CD14-positive monocyte (primary cell): ENCODE results near the gene DCPS. TPM values are rescaled to one million over a fixed set of nuclear protein-coding genes. Genes with fewer than 3 reads are reported as not detected.
A peak's percentile ranks its signal among the peaks of the same experiment; 100 is the strongest.

Experiments
- DNase-seq, 3 donors: peaks; one replicate each; pipeline ENCODE4 v3.0.0-alpha.2; 2011 to 2022
- H2AFZ ChIP-seq: 2 replicates; pipeline ENCODE4 v1.6.0; 2012; ENCODE audit warnings: mild to moderate bottlenecking, low read depth, low read length, inconsistent platforms; ENCODE audit not compliant: insufficient read depth, poor library complexity, severe bottlenecking
- H3K27ac ChIP-seq, 2 donors: 1 replicate in 1 of 2; 2 replicates in 1 of 2; pipeline ENCODE4 v1.5.1; 2012 to 2013; ENCODE audit warnings: low read length in 2 of 2, control low read depth in 1 of 2, inconsistent platforms in 1 of 2, low read depth in 1 of 2, mild to moderate bottlenecking in 1 of 2
- H3K27me3 ChIP-seq, 2 donors: one replicate each; pipeline versions ENCODE4 v1.6.0 to v1.6.1; 2011 to 2013; ENCODE audit warnings: low read length in 2 of 2; ENCODE audit not compliant: control insufficient read depth in 2 of 2, insufficient read depth in 2 of 2
- H3K36me3 ChIP-seq, 2 donors: replicated peaks in 1 of 2; 1 replicate in 1 of 2; 2 replicates in 1 of 2; pipeline versions ENCODE4 v1.5.1 to v1.6.1; 2012 to 2013; ENCODE audit warnings: low read length in 2 of 2, control low read depth in 1 of 2, inconsistent platforms in 1 of 2, mild to moderate bottlenecking in 1 of 2; ENCODE audit not compliant: insufficient read depth in 2 of 2, control insufficient read depth in 1 of 2
- H3K4me1 ChIP-seq, 2 donors: 1 replicate in 1 of 2; 2 replicates in 1 of 2; pipeline versions ENCODE4 v1.5.1 to v1.6.1; 2012 to 2013; ENCODE audit warnings: low read length in 2 of 2, control low read depth in 1 of 2, inconsistent platforms in 1 of 2, mild to moderate bottlenecking in 1 of 2, moderate library complexity in 1 of 2; ENCODE audit not compliant: insufficient read depth in 2 of 2, control insufficient read depth in 1 of 2
- H3K4me2 ChIP-seq: replicated peaks from 2 replicates; pipeline ENCODE3; 2012; ENCODE audit warnings: low read length, moderate library complexity, mild to moderate bottlenecking; ENCODE audit not compliant: poor library complexity, severe bottlenecking; ENCODE audit errors: extremely low read depth
- H3K4me3 ChIP-seq, 3 experiments: fragments of 200-600 bp in 1 of 3; sonication (generic) in 1 of 3; replicated peaks in 1 of 3; 1 replicate in 2 of 3; 2 replicates in 1 of 3; pipeline ENCODE4 v1.5.1; 2011 to 2013; ENCODE audit warnings: low read length in 3 of 3, mild to moderate bottlenecking in 3 of 3, control low read depth in 2 of 3, low read depth in 2 of 3, inconsistent platforms in 1 of 3, moderate library complexity in 1 of 3
- H3K79me2 ChIP-seq: 2 replicates; pipeline ENCODE4 v1.6.0; 2012; ENCODE audit warnings: mild to moderate bottlenecking, control low read depth, inconsistent platforms, low read length, moderate library complexity; ENCODE audit not compliant: insufficient read depth
- H3K9ac ChIP-seq: 2 replicates; pipeline ENCODE4 v1.6.0; 2017; ENCODE audit warnings: low read length, mild to moderate bottlenecking; ENCODE audit not compliant: insufficient read depth, poor library complexity, severe bottlenecking
- H3K9me3 ChIP-seq, 2 donors: replicated peaks in 1 of 2; 1 replicate in 1 of 2; 2 replicates in 1 of 2; pipeline versions ENCODE4 v1.5.1 to v1.6.1; 2012 to 2013; ENCODE audit warnings: low read length in 2 of 2, control low read depth in 1 of 2; ENCODE audit not compliant: control insufficient read depth in 1 of 2, insufficient read depth in 1 of 2
- H4K20me1 ChIP-seq: 2 replicates; pipeline ENCODE4 v1.6.0; 2012; ENCODE audit warnings: mild to moderate bottlenecking, low read length, control low read depth, moderate library complexity; ENCODE audit not compliant: insufficient read depth
- H3K27ac Mint-ChIP-seq, 7 donors: one replicate each; pipeline ENCODE4 v1.8.0; 2020; ENCODE audit warnings: mild to moderate bottlenecking in 7 of 7, mixed read lengths in 7 of 7, moderate library complexity in 6 of 7, inconsistent platforms in 2 of 7
- H3K27me3 Mint-ChIP-seq, 3 donors: one replicate each; pipeline ENCODE4 v1.8.0; 2021 to 2022; ENCODE audit warnings: low read depth in 3 of 3, mild to moderate bottlenecking in 3 of 3, mixed read lengths in 3 of 3, moderate library complexity in 3 of 3, inconsistent platforms in 1 of 3
- H3K36me3 Mint-ChIP-seq, 2 donors: one replicate each; pipeline ENCODE4 v1.8.0; 2020; ENCODE audit warnings: mixed read lengths in 2 of 2, inconsistent platforms in 1 of 2, mild to moderate bottlenecking in 1 of 2
- H3K4me1 Mint-ChIP-seq: one replicate; pipeline ENCODE4 v1.8.0; 2020; ENCODE audit warnings: mild to moderate bottlenecking, mixed read lengths
- H3K4me3 Mint-ChIP-seq, 2 donors: one replicate each; pipeline ENCODE4 v1.8.0; 2020; ENCODE audit warnings: mild to moderate bottlenecking in 2 of 2, mixed read lengths in 2 of 2, moderate library complexity in 1 of 2
- H3K9me3 Mint-ChIP-seq, 7 donors: one replicate each; pipeline ENCODE4 v1.8.0; 2020 to 2022; ENCODE audit warnings: mixed read lengths in 7 of 7, mild to moderate bottlenecking in 6 of 7, moderate library complexity in 6 of 7, inconsistent platforms in 2 of 7
- CTCF ChIP-seq: fragments of 200-600 bp; IDR thresholded peaks from one replicate; pipeline ENCODE4 v1.8.0; 2022; ENCODE audit warnings: antibody characterized with exemption, mild to moderate bottlenecking
- WGBS: methylation state at CpG from one replicate; pipeline ENCODE4 v1.1.5; 2013; ENCODE audit warnings: missing lambda C conversion rate; ENCODE audit not compliant: insufficient coverage; 5-methylcytosine and 5-hydroxymethylcytosine counted together
- intact Hi-C, 2 donors: fragments of 100-400 bp; cut with micrococcal nuclease; formaldehyde crosslinking; loops; one replicate each; pipeline versions ENCODE4 v1.15.0 to v1.15.1; 2023
- polyA plus RNA-seq, 3 donors: library from polyadenylated mRNA; depleted of rRNA in 1 of 3; unstranded in 2 of 3; stranded (reverse) in 1 of 3; fragments of 300-500 nt in 2 of 3; fragments of >200 nt in 1 of 3; fragmentation: Illumina TruSeq in 2 of 3; gene quantifications; 1 replicate in 2 of 3; 2 replicates in 1 of 3; pipeline ENCODE4 v1.2.3, GENCODE V29; 2012 to 2021

Gene DCPS
- polyA plus RNA-seq, 3 donors = 26.3 to 30.7 (median 30.4) TPM

- intact Hi-C loops = no loop called here
- H4K20me1 ChIP-seq = peaks cover 26% of the 10 kb centered on the region
Observed at GRCh38 chr11:126282361-126282735, 21.5 kb upstream of the DCPS start.

More at GRCh38 chr11:126282361-126282735, 21.5 kb upstream of the DCPS start:
- Histone ChIP-seq H3K4me1 (peaks cover 49 to 60% of the 10 kb centered on the region in 2 donors), H3K9ac (peak overlapping the region; percentile 89), H3K4me2 (peak overlapping the region; percentile 80), H2AFZ (peak overlapping the region; percentile 72), H3K36me3 (peaks cover 3 to 16% of the 10 kb centered on the region in 2 donors), H3K27ac (peak overlapping the region; percentile 93 to 96), H3K79me2 (peaks cover 55% of the 10 kb centered on the region), H3K27me3 (no peaks in the 10 kb centered on the region), H3K4me3 (peak overlapping the region; percentile 66 to 85 (median 70)), H3K9me3 (no peaks in the 10 kb centered on the region)
- Mint-ChIP-seq H3K27me3 (peaks cover 0 to 4% (median 2%) of the 10 kb centered on the region in 3 donors), H3K27ac (peak overlapping the region; percentile 88 to 98 (median 95)), H3K4me3 (peak overlapping the region; percentile 97), H3K4me1 (peaks cover 57% of the 10 kb centered on the region), H3K9me3 (peaks cover 0 to 2% (median 0%) of the 10 kb centered on the region in 7 donors), H3K36me3 (peaks cover 19 to 23% of the 10 kb centered on the region in 2 donors)
- no peak for TF ChIP-seq CTCF
- WGBS = under 1% methylated on average over 13 of the region's 15 CpGs
- peak in 2 of 3 donors; percentile 12 to 37 for DNase-seq
